GM18858 (cell line): ENCODE results near the gene DIP2C.

Source experiments
- ATAC-seq: cut with Tn5 transposase; IDR thresholded peaks from one replicate; pipeline ENCODE4 v1.9.1; 2021; ENCODE audit not compliant: unreplicated experiment

Gene DIP2C

DNA sequence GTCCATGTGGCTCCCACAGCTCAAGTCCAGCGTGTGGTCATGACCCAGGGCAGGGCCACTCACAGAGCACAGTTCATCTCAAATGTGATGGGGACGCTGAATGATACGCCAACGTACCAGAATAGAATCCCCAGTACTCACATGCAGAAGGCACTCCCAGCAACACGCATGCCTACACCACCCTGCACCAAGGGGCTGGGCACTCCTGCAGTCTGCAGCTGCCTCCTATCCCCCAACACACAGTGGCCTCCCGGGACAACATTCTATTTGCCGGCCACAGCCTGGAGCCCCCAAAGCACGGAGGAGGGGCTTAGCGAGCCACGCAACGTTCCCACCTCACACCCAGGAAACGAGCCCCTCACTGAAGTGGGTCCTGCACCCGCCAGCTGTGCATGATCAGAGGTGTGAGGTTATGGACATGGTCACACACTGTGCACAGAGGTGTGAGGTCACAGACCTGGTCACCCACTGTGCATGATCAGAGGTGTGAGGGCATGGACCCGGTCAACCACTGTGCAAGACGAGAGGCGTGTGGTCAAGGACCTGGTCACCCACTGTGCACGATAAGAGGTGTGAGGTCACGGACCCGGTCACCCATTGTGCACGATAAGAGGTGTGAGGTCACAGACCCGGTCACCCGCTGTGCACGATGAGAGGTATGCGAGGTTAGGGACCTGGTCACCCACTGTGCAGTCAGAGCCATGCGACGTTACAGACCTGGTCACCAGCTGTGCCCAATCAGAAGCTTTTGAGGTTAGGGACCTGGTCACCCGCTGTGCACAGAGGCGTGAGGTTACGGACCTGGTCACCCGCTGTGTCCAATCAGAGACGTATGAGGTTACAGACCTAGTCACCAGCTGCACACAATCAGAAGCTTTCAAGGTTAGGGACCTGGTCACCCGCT is 182.8 kb downstream of the DIP2C start:
- ATAC-seq, result no peak

DNA sequence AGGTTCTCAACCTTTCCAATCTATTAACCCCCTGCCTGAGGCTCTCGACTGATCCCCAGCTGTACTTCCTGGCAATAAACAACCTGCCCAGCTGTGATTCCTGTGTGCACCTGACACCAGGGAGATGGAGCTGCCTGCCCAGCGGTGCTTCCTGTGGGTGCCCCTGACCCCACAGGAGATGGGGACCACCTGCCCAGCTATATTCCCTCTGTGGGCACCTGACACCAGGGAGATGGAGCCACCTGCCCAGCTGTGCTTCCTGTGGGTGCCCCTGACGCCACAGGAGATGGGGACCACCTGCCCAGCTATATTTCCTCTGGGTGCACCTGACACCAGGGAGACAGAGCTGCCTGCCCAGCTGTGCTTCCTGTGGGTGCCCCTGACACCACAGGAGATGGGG is 184.0 kb downstream of the DIP2C start:
- ATAC-seq, result no peak

DNA sequence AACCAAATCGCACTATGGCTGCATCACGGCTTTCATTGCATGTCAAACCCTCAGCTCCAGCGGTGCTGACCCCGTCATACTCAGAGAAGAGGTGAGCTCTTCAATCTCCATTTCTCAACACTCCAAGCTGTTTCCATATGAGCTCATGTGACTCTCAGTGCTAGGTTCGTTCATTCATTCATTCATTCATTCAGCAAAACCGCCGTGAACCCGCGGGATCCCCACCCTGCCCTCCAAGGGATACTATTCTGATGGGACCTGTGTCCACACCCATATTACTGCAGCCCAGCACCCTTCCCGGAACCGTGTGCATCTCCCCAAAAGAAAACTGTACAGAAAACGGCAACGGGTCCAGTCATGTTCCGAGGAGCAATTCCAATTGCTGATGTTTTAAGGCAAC is 184.7 kb downstream of the DIP2C start:
- no peak for ATAC-seq

DNA sequence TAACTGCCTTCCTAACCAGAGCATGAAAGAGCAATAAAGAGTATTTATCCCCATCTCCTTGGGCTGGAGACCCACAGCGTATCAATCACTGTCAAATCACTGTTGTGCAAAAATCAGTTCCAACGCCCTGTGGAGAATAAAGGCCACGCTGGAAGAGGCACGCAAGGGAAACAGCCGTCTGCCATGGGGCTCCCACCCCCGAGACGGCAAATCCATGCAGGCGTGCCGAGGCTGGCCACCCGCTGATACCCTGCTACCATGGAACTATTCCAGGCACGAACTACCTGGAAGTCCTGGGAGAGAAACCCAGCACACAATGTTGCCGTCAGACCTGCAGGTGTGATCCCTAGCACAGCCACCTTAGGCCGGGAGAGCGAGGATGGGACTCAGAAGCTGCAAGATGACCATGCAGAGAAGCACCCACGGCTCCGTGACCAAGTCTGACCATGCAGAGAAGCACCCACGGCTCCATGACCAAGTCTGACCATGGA is 185.3 kb downstream of the DIP2C start:
- no peak for ATAC-seq

DNA sequence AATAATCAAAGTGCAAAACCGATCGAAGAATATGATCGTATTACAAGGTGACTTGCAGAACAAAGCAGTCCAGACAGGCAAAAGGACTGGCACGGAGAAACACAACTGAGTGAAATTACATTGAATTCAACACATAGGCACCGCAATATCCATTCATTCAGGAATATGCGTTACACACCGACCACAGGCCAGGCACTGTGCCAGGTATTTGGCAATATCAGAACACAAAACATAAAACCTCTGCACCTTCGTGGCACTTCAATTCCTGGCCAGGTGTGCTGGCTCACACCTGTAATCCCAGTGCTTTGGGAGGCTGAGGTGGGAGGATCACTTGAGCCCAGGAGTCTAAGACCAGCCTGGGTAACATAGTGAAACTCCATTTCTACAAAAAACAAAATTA is 187.9 kb downstream of the DIP2C start:
- no peak for ATAC-seq

DNA sequence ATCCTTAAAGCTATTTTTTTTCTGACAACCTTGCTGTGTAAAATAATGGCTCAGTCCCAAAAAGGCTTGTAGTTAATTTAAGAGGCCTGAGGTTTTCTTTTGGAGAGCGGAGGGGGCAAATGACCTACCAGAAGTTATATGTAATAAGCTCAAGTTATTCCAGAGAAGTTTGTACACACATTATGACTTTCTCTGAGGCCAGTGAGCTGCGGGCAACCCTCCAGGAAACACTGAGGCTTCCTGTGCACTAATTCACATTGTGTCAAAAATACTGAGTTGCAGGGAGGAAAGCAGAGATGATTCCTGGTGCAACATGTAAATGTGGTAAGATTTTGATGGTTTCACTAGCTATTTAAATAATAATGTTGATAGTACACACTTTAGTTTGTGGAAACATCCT is 188.6 kb downstream of the DIP2C start:
- ATAC-seq, result no peak

DNA sequence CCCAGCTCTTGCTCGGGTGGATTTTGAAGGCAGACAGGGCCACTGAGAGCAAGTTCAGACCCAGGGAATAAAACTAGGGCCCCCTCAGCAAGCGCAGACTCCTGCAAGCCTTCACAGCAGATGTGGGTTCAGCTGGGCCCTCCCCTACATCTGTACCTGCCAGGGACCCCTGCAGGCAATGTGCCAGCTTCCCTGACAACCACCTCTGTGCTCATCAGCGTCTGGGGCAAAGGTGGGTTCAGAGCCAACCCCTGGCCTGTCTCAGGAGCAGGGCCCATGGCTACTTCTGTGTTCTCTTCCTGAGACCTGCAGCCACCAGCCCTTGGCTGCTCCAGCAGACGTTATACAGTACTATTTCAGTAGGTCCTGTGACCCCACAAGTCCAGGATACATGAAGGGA is 189.5 kb downstream of the DIP2C start:
- no peak for ATAC-seq

DNA sequence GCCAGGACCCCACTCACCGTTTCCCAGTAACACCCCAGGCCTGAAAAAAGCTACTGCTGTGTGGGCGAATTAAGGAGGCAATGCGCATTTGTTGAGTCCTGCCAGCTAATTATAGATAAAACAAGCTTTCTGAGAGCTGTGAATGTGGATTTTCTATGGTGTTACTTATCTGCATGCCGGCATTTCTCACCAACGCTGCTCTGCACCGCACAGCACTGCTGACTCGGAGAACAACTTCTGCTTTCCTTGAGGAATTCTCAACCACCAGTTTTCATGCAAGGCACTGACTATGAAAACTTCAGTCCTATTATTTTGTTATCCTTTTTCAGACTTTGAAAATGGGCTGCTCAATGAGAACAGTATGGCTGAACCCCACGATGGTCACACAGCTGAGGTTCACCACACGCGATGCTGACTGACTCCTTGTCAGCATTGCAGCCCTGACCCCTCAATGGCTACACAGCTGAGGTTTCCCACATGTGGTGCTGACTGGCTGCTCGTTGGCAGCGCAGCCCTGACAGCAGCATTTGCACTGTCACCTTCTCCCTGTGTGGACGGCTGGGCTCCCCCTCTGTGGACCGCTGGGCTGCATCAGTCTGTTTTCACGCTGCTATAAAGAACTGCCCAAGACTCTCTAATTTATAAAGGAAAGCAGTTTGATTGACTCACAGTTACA is 190.6 kb downstream of the DIP2C start:
- no peak for ATAC-seq

DNA sequence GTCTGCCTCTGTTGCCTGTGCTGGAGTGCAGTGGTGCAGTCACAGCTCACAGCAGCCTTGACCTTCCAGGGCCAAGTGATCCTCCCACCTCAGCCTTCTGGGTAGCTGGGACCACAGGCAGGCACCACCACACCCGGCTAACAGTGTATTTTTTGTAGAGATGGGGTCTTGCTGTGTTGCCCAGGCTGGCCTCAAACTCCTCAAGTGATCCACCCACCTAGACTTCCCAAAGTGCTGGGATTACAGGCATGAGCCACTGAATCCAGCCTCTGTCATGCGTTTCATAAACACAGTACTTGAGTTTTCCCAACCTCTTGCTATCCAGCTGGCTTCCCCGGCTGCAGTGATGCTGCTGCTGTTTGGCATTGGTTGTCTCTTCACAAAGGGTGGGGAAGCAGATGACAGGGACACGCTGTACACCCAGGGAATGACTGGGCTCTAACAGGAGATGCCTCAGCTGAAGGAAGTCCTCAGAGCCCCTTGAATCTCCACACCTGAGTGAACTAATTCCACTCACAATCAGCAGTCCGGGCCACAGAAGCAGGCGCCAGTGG is 191.5 kb downstream of the DIP2C start:
- ATAC-seq, result no peak

DNA sequence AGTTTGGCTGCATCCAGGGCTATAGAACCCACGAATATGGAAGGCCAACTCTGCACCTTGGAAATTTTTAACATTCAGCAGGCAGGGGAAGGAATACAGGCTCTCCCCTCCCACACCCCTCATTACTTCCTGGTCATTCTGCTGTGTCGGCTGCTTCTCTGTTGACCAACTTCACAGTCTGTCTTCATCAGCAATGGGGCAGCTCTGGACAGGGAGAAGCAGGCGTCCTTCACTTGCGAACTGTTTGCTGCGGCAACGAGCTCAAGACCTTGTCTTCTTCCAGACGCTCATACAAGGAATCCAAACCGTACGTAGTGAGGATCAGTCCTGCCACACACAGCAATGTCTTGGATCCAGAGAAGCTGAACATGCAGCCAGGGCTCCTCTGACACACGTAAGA is 192.2 kb downstream of the DIP2C start:
- no peak for ATAC-seq

DNA sequence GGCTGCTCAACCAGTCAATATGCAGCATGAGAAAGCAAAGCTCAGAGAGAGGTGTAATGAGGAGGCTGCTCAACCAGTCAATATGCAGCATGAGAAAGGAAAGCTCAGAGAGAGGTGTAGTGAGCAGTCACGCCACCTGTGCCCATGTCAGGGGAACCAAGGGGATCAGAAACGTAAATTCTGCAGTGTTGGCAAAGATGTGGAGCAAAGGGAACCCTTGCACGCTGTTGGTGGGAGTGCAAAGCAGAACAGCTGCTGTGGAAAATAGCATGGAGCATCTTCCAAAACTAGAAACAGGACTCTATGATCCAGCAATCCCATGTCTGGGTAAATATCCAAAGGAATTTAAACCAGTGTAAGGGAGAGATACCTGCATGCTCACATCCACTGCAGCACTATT is 194.9 kb downstream of the DIP2C start:
- ATAC-seq, result no peak

DNA sequence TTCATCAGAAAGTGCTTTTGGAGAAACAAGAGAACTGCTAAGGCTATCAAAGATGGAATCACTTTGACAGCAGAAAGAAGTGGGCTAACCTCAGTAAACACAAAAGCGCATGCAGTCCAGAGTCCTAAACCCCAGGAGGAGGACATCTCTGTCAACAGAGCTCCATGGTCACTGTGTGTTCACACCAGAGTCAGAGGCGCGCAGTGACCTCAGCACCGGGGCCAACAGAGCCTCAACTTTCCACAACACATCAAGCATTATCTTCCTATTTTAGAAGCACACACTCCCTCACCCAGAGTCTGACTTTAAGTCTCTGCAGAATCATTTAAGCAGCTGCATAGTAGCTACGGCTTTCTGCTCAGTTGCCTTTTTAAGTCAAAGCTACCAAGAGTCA is 195.3 kb downstream of the DIP2C start:
- ATAC-seq, result no peak

DNA sequence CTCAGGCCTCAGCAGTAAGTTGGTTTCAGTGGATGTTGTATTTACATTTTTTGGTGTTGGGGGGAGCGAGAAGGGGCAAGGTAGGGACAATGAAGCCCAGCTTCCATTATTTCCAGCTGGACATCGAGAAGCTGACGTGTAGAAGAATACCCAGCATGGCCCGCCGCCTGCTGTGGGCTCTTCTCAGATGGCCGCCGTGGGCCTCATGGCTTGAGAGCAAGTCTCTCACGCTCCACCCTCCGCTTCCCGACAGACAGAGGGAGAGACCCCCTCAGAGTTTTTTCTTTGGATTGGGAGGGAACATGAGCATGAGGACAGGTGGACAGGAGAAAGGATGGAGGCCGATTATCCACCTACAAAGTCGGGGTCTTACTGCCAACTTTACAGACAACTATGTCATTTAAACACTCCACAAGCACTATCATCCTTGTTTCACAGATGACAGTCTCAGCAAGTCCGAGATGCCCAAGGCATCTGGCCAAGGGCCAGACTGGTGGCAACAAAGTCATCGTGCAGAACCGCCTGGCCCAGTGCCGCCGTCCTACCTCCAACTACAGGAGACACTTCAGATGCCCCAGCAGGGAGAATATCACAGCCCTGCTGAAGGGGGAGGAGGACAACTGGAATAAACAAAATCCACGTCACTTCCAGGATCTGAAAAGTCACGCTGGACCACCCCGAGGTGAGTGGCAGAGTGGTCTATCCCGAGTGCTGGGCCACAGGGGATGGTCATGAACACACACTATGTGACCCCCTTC is 195.9 kb downstream of the DIP2C start:
- ATAC-seq, result no peak

DNA sequence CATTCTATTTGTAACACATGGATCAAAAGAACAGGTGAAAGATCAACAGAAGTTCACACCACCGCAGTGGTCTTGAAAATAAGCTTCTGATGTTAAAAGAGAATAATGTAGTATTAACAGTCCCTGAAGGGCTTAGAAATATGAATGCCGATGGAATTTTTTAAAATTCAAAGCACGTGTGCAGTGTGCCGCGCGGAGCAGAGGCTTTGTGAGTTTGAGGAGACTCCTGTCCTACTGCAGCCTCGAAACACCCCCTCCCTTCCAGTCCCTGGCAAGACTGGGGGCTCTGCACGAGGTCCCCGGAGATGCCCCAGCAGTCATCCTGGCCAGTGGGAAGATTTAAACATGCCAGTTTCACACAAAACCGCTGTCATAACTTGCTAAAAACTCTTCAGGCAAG is 196.6 kb downstream of the DIP2C start:
- no peak for ATAC-seq

DNA sequence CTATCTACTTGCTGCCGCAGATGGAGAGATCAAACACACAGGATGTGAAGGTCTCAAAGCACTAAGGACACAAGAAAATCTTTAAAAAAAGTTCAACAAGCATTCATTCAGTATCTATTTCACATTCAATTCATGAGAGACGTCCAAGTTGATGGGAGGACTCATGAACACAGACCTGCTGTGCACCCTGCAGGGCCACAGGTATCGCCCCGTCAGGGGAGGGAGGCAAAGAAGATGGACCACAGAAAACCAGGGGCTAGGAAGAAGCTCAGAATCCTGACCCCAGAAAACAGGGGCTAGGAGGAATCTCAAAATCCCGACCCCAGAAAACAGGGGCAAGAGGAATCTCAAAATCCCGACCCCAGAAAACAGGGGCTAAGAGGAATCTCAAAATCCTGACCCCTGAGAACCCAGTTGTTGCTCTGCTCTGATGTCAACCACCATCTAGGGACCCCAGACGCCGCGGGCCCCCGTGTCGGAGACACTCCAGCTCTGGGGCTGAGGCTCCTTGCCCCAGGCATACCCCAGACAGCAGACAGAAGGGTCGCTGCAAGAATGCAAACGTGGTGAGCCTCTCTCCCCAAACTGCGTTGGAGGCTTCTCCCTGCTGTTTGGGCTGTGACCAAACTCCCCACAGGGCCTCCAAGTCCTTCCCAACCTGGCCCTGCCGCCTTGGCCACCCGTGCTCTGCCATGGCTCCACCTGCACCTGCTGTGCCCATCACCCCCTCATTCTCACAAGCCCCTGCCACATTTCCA is 197.6 kb downstream of the DIP2C start:
- ATAC-seq, result no peak

DNA sequence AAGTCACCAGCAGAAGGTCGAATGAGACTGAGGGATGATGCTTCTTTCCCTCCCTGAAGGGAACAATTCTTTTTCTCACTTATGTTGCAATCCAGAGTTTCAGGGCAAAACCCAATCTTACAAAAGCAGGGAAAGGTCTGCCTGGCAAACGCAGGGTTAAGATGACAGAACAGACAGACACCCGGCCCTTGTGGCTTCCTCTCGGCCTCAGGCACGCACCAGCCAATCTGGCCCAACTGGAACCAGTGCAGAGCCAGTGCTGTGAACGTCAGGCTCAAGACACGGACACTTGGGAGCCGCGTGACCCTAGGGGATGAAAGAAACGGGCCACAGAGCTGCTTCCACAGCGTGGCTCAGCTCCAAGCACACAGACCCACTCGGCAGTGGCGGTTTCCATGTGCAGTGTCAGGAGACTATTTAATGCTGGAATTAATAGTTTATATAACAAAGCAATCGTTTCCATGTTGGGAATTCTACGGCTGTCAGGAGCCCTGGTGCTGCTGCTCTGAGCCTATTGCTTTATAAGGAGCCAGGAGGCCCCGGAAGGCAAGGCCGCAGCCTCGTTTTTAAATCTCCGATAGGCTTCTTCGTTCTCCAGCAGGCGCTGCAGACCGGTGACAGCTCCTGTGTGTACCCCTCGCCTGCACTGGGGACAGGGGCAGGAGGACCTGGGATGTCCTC is 198.4 kb downstream of the DIP2C start:
- no peak for ATAC-seq

DNA sequence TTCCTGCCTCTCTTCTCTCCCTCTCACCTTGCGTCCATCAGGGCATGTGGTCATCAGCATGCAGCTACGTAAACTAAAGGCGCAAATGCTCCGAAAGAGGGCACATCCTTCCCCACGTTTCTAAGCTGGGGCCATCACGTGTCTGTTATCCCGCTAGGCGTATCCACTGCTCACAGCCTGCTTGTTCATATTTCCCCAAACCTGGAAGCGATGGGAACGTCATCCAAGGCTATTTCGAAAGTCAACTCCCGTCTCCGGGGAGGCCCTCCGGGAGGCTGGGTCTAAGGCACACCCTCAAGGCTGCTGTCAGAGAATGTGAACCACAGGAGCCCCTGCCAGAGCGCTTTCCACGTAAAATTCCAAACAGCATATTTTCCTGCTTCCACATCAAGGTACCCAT is 199.2 kb downstream of the DIP2C start:
- ATAC-seq, result no peak

DNA sequence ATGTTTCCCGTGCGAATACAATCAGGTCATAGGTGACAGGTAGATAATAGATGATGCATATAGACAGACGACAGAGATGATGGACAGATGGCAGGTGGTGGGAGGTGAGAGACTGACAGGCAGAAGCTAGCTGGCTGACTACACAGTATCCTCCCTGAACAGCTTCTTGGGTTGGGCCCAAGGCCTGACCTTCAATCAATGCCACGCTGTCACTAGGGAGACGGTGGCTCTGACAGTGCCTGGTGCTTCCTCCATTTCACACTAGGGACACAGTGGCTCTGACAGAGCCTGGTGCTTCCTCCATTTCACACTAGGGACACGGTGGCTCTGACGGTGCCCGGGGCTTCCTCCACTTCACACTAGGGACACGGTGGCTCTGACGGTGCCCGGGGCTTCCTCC is 200.1 kb downstream of the DIP2C start:
- no peak for ATAC-seq

DNA sequence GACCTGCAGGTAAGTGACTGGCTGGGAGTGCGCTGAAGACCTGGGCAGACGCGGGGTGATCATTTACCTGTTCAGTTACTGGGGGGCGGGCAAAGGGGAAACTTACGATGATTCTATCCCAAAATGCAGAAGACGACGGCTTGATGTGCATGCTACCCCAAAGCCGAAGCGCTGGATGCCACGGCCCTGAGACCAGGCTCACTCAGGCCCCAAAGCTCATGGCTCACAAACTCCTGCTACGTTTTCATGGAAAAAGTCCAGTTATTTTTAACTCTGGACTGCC is 200.6 kb downstream of the DIP2C start:
- no peak for ATAC-seq
